HG03432 (cell line): ENCODE measurements around the gene SLC6A14.

Experiments used
- ATAC-seq: cut with Tn5 transposase; IDR thresholded peaks from one replicate; pipeline ENCODE4 v1.9.1; 2021; ENCODE audit warnings: mild to moderate bottlenecking, moderate library complexity; ENCODE audit not compliant: unreplicated experiment

SLC6A14 gene, protein sequence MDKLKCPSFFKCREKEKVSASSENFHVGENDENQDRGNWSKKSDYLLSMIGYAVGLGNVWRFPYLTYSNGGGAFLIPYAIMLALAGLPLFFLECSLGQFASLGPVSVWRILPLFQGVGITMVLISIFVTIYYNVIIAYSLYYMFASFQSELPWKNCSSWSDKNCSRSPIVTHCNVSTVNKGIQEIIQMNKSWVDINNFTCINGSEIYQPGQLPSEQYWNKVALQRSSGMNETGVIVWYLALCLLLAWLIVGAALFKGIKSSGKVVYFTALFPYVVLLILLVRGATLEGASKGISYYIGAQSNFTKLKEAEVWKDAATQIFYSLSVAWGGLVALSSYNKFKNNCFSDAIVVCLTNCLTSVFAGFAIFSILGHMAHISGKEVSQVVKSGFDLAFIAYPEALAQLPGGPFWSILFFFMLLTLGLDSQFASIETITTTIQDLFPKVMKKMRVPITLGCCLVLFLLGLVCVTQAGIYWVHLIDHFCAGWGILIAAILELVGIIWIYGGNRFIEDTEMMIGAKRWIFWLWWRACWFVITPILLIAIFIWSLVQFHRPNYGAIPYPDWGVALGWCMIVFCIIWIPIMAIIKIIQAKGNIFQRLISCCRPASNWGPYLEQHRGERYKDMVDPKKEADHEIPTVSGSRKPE

DNA sequence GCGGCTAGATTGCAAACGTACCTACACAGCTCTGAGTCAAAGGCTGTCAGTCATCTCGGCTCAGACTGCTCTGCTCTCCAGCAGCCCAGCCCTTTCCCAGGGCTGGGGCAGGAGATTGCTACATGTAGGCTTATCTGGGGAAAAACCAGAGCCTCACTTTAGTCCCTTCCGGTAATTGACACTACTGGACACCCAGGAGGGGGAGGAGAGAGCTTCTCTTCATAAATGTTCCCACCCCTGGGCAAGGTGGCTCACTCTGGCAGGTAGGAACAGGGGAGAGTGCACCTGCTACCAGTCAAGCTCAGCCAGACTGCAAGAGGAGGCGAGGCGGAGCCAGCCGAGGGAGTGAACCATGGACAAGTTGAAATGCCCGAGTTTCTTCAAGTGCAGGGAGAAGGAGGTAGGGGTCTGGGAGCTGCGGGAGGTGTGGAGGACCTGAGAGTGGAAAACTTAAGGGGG lies at the start of gene SLC6A14:
TSS of gene SLC6A14 (plus strand) at position 249 of the 459 bp plus-strand sequence. CDS start at position 353, 104 bp downstream.
- no peak for ATAC-seq

DNA sequence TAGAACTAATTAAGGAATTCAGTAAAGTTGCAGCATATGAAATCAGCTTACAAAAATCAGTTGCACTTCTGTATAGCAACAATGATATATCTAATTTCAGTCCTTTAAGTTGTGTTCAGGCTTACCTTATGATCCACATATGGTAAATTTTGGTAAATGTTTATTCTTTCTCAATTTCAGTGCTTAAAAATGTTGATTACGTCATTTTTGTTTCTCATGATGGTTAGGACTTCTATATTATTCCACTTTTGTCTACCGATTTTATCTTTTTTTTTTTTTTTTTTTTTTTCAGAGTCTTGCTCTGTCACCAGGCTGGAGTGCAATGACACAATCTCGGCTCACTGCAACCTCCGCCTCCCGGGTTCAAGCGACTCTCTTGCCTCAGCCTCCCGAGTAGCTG lies 40.7 kb upstream of the SLC6A14 start:
- ATAC-seq = no peak

DNA sequence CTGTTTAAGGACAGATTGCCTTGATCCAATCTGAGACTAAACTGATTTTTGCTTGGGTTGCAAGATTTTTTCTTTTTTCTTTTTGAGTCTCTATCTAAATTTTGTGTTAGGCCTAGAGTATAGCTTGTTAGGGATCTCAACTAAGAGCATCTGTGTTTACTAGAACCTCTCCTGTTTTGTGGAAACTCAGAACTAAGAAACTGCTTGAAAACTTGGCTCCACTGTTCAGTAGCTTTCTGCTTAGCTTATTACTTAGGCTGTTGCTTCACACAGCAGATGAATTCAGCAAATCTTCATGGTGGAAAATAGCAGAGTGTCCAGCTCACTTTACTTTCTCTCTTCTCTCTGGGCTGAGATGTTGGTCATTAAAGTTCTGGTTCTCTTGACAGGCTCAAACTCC lies 36.7 kb upstream of the SLC6A14 start:
- no peak for ATAC-seq

DNA sequence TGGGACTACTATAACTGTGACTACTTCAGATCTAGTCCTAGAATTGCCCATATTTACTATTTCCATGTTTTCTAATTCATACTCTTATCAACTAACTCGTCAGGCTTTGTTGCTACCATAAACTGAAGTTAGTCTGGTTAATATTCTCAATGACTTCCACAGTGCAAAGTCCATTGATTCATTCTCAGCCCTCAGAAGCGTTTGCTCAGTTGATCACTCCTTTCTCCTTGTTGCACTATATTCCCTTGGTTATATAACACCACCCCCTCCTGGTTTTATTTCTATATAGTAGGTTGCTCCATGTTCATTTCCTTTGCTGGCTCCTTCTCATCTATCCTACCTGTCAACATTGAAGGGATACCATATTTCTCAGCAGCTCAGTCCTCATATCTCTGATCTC lies 27.2 kb upstream of the SLC6A14 start:
- ATAC-seq = no peak

DNA sequence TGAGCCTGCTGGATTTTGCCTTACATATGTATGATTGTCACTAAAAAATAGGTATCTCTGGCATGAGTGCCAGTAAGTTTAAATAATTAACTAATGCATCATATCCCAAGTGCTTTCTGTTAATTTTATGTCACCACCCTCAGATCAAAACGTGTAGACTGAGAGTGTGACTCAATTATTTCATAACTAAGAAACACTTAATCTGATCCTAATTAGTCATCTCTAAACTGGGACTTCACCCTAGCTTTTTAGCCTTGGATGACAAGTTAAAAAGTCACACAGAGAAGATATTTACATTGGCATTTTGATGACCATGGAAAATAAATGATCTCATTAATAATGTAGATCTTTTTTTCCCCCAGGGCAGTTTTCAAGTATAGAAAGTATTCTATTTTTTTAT lies 23.1 kb upstream of the SLC6A14 start:
- ATAC-seq = no peak

DNA sequence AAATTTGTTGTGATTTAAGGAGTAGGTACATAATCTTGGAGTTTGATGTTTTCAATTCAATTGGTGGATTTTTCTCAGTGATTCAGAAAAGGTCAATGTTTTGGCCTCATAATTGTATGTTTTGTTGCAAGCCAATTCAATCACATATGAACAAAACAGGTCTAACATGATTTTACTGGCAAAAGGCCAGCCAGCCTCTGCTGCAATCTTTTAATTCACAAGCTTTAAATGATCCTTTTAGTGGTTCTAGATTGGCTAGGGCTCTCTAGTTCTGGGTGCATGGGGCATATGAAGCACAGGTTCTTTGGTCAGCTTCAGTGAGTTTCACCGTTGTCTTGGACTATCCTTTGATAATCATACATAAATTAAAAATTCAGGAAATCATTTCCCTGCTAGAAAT lies 19.2 kb upstream of the SLC6A14 start:
- ATAC-seq = no peak

DNA sequence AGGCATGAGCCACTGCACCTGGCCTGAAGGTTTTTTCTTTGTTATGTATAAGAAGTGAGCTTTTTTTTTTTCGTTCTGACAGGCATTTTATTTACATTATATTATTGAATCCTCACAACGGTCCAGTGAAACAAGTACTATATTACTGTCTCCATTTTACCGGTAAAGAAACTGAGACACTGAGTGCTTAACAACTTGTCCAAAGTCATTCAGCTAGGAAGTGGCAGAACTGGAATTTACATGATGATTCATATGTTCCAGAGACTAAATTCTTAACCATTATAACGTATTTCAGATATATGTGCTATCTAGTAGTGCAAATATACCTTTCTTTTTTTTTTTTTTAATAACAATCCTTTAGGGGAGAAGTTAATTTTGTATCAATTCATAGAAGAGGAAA lies 18.4 kb upstream of the SLC6A14 start:
- no peak for ATAC-seq

DNA sequence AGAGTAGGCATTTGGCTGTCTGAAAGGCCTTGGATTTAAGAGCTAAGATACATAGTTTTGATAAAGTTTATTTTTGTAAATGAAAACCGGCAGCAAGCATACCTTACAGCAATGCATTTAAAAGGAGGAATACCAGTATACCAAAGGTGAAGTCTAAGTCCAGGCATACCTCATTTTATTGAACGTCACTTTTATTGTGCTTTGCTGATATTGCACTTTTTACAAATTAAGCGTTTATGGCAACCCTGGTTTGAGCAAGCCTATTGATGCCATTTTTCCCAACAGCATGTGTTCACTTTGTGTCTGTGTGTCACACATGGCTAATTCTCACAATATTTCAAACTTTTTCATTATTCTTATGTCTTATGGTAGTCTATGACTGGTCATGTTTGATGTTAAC lies 8.4 kb upstream of the SLC6A14 start:
- no peak for ATAC-seq

DNA sequence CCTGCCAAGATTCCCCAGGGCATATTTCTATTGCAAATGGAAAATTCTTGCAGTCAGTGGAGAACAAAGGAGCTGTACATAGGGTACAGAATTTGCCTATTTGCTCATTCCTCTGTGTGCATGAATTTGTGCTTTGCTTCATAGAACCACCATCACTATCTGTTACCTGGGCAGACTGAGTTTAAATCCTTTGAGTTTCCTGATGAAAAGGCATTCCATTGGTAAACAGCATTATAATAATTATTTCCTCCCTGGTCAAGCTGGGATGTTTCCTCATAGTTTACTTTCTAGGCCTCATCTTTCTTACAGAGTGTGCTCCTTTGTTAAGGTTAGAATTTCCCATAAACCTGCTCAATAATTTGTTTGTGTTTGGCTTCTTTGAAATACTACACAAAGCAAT lies 809 bp upstream of the SLC6A14 start:
- no peak for ATAC-seq

DNA sequence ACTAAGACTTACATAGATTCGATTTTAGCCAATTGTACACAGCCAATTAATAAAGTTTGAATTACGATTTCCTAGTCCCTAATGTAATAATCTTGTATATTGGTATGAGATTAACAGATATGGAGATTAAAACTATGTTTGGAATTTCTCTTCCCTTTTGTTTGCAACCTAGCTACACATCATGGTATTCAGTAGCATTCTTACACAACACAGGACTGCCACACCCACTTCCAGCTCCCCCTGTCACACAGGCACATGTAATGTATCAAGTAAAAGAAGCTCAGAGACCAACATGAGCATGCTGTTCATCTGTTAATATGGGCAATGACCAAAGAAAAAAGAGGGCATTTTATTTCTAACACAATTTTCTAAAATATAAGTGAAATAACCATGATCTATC lies 12.8 kb downstream of the SLC6A14 start:
- no peak for ATAC-seq

DNA sequence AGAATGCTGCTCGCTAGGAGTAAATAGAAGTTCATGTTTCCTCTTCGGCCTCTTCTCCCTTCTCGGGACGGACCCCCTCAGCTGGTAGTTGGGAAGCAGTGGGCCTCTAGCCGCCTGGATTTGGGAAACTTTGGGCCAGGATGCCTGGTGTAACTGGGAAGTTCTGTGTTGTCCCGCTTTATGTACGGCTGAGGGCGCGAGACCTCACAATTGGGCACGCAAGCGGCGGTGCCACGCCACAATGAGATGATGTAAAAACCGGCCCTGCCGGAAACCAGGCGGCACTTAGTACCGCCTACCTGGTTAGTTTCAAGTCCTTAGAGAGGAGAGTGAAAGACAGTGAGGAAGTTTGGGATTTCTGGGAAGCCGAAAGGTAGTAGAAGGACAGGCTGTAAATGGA lies 26.4 kb downstream of the SLC6A14 start, which contains the start of gene CT83:
TSS of gene CT83 (minus strand) at position 155 of the 400 bp plus-strand sequence. CDS start at position 35, 120 bp downstream.
- no peak for ATAC-seq

DNA sequence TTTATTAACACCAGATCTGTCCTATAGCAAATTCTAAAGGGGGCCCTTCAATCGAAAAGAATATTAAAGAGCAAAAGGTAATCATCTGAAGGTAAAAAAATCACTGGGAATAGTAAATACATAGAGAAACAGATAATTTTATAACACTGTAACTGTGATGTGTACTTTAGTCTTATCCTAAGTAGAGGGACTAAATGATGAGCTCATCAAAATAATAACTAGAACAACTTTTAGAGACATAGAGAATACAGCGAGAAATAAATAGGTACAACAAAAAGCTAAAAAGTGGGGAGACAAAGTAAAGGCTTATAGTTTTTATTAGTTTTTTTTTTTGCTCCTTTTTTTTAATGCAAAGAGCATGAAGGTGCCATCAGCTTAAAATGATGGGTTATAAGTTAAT lies 43.7 kb downstream of the SLC6A14 start:
- no peak for ATAC-seq

DNA sequence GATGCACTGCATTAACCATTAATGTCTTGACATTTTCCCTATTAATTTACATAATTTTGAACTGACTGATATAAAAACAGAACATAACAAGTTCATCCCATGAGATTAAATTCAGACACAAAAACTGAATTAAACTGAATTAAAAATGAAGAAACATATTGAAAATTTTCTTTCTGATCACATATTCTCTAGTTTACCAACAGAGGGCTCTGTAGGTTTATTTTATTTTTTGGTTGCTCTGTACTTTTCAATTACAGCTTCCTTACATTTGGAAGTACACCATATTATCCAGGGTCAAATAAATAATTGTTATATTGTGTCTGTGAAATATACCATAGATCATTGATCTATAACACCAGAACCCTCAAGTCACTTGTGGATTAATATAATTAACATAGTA lies 53.7 kb downstream of the SLC6A14 start:
- no peak for ATAC-seq

DNA sequence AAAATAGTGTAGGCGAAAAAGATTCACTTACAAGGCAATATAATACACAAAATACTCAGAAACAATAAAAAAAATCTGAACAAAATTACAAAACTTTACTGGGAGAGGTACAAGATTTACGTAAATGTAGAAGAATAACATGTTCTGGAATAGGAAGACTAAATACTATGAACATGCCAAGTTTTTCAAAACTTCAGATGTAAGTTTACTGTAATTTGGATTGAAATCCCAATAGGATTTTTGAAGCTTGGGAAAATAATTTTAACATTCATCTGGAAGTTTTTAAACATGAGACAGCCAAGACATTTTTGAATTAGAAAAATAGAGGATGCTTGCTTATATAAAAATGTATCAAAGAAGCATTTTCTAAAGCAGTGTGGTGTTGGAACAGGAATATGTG lies 56.9 kb downstream of the SLC6A14 start:
- no peak for ATAC-seq

DNA sequence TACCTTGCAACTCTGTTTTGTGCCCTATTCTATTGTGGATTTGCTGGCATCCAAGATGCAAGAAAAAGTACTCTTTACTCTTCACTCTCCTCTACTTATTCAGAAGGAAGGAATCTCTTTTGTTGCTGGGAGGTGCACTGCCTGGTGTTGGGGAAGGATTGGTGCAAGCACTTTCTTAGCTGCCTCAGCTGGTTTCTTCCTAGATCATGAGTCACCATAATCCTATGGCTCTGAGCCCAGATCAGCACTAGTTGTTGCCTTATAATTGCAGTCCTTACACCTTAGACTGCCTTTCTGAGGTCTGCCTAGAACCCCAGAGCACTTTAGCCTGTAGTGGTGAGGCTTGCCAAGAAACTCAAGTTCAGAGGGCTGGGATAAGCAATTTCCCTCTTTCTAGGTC lies 63.4 kb downstream of the SLC6A14 start:
- no peak for ATAC-seq
